ENCODE data around the gene OR56A3. TPM values are rescaled to one million over a fixed set of nuclear protein-coding genes. Genes with fewer than 3 reads are reported as not detected.

The OR56A3 gene
- total RNA-seq, 1 experiment from 2014 or later, result not detected

DNA sequence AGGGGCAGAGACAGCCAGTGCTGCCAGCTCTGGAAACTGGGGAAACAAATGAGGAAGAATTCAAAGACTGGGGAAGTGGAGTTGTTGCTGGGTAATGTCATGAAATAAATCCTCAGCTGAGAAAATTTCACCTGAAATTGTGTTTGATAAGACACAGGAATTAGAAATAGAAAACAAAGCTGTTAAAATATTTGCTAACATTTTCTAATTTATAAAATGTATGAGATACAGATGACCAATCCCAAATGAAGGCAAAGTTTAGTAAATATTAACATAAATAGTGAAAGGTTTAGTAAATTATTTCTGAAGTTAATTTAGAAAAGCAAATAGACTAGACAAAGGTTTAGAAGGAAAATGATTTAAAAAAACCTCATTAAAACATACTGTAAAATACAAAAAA is 26.3 kb downstream of the OR56A3 start, which contains the start of gene OR56A5:
TSS of gene OR56A5 (minus strand) at position 101 of the 400 bp plus-strand sequence. CDS start at position 101, 0 bp downstream.
- Histone ChIP-seq H3K9me3 (ENCODE audit: control insufficient read depth, insufficient read depth, low read depth, low read length) (no peaks in the 10 kb centered on the region), H3K4me1 (ENCODE audit: control insufficient read depth, insufficient read depth, low read length) (no peaks in the 10 kb centered on the region), H3K4me3 (ENCODE audit: low read depth in 2 of 2, low read length in 2 of 2) (no peak within 1 kb of the TSS), H3K36me3 (ENCODE audit: control insufficient read depth, insufficient read depth, low read length) (no peaks in the 10 kb centered on the region), H3K27me3 (ENCODE audit: control insufficient read depth, insufficient read depth, low read length) (peaks cover 2% of the 10 kb centered on the region; the same call in 1 of the 2 replicates), H3K27ac (ENCODE audit: low read length) (no peak within 1 kb of the TSS)
- ATAC-seq (no peak), DNase-seq (ENCODE audit: low read depth, low spot score) (no peak)
- BruUV-seq (replicated peaks), result no TSS peak
- ChIA-PET CTCF (no interaction called here), POLR2A (no interaction called here)
- intact Hi-C loops (cut with micrococcal nuclease; ENCODE audit: unreplicated experiment), result no loop called here
- in situ Hi-C loops (cut with HindIII; ENCODE audit: low pct_unique_long_range_greater_than_20kb, low sequenced_read_pairs), result no loop called here
- TF ChIP-seq, protein P1, sequence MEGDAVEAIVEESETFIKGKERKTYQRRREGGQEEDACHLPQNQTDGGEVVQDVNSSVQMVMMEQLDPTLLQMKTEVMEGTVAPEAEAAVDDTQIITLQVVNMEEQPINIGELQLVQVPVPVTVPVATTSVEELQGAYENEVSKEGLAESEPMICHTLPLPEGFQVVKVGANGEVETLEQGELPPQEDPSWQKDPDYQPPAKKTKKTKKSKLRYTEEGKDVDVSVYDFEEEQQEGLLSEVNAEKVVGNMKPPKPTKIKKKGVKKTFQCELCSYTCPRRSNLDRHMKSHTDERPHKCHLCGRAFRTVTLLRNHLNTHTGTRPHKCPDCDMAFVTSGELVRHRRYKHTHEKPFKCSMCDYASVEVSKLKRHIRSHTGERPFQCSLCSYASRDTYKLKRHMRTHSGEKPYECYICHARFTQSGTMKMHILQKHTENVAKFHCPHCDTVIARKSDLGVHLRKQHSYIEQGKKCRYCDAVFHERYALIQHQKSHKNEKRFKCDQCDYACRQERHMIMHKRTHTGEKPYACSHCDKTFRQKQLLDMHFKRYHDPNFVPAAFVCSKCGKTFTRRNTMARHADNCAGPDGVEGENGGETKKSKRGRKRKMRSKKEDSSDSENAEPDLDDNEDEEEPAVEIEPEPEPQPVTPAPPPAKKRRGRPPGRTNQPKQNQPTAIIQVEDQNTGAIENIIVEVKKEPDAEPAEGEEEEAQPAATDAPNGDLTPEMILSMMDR (IDR thresholded peaks at IDR 0.05), result no peak
- TF ChIP-seq, protein P2, sequence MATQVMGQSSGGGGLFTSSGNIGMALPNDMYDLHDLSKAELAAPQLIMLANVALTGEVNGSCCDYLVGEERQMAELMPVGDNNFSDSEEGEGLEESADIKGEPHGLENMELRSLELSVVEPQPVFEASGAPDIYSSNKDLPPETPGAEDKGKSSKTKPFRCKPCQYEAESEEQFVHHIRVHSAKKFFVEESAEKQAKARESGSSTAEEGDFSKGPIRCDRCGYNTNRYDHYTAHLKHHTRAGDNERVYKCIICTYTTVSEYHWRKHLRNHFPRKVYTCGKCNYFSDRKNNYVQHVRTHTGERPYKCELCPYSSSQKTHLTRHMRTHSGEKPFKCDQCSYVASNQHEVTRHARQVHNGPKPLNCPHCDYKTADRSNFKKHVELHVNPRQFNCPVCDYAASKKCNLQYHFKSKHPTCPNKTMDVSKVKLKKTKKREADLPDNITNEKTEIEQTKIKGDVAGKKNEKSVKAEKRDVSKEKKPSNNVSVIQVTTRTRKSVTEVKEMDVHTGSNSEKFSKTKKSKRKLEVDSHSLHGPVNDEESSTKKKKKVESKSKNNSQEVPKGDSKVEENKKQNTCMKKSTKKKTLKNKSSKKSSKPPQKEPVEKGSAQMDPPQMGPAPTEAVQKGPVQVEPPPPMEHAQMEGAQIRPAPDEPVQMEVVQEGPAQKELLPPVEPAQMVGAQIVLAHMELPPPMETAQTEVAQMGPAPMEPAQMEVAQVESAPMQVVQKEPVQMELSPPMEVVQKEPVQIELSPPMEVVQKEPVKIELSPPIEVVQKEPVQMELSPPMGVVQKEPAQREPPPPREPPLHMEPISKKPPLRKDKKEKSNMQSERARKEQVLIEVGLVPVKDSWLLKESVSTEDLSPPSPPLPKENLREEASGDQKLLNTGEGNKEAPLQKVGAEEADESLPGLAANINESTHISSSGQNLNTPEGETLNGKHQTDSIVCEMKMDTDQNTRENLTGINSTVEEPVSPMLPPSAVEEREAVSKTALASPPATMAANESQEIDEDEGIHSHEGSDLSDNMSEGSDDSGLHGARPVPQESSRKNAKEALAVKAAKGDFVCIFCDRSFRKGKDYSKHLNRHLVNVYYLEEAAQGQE (IDR thresholded peaks at IDR 0.05; ENCODE audit: insufficient read depth in 1 of 2, low read depth in 2 of 2, low read length in 1 of 2), result no peak
- TF ChIP-seq POLR2AphosphoS5 (IDR thresholded peaks at IDR 0.05; ENCODE audit: low read depth, low read length) (no peak), TCF7L2 (IDR thresholded peaks at IDR 0.05; ENCODE audit: low read depth, low read length) (no peak), SIN3A (IDR thresholded peaks at IDR 0.05; ENCODE audit: borderline replicate concordance, insufficient read depth, low read depth, low read length) (no peak)

DNA sequence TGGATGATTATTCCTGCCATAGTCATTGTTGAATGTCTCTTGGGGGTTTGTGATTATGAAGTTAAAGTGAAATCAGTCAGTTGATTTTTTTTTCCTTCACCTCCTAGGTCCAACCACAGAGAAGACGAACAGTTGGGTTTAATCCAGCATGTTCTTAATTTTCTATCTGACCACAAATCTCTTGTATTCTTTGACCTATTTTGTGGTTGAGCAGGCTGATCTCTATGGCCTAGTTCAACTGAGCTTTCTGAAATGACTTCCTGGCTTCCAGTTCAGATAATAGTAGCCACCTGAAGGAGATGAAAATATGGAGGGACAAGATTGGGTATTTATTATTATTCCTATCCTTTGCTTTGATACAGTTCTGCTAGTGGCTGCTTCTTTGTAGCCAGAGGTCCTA is 31.5 kb downstream of the OR56A3 start:
- Histone ChIP-seq H3K36me3 (ENCODE audit: control insufficient read depth, insufficient read depth, low read length) (no peaks in the 10 kb centered on the region), H3K9me3 (ENCODE audit: control insufficient read depth, insufficient read depth, low read depth, low read length) (no peaks in the 10 kb centered on the region), H3K27ac (ENCODE audit: low read length) (no peak overlapping the region), H3K4me3 (ENCODE audit: low read depth in 2 of 2, low read length in 2 of 2) (no peak overlapping the region), H3K27me3 (ENCODE audit: control insufficient read depth, insufficient read depth, low read length) (peaks cover 2% of the 10 kb centered on the region; the same call in 1 of the 2 replicates), H3K4me1 (ENCODE audit: control insufficient read depth, insufficient read depth, low read length) (no peaks in the 10 kb centered on the region)
- no peak for DNase-seq (ENCODE audit: low read depth, low spot score)
- in situ Hi-C loops (cut with HindIII; ENCODE audit: low pct_unique_long_range_greater_than_20kb, low sequenced_read_pairs) (no loop called here), intact Hi-C loops (cut with micrococcal nuclease; ENCODE audit: unreplicated experiment) (no loop called here)
- no TSS peak for BruUV-seq (replicated peaks)
- TF ChIP-seq, protein P1 (IDR thresholded peaks at IDR 0.05), result no peak
- TF ChIP-seq POLR2AphosphoS5 (IDR thresholded peaks at IDR 0.05; ENCODE audit: low read depth, low read length), result no peak
- TF ChIP-seq TCF7L2 (IDR thresholded peaks at IDR 0.05; ENCODE audit: low read depth, low read length), result no peak
- TF ChIP-seq, protein P2 (IDR thresholded peaks at IDR 0.05; ENCODE audit: insufficient read depth in 1 of 2, low read depth in 2 of 2, low read length in 1 of 2), result no peak
- TF ChIP-seq SIN3A (IDR thresholded peaks at IDR 0.05; ENCODE audit: borderline replicate concordance, insufficient read depth, low read depth, low read length), result no peak
- CTCF ChIA-PET, result no interaction called here
- ATAC-seq, result no peak
- POLR2A ChIA-PET, result no interaction called here

Measured in Panc1 (cell line).